Lower leg skin (tissue), 3 donors: Measurements from ENCODE around the gene PRRX1.

ENCODE experiments used
- POLR2A ChIP-seq, 2 donors: fragments of 450-650 bp; IDR thresholded peaks; one replicate each; pipeline ENCODE4 v1.6.1; 2016 to 2017; ENCODE audit warnings: antibody characterized with exemption in 2 of 2, mild to moderate bottlenecking in 1 of 2, moderate library complexity in 1 of 2
- TF ChIP-seq, protein P1 (sequence below), 3 donors: fragments of 450-650 bp; IDR thresholded peaks; one replicate each; pipeline ENCODE4 v1.5.1; 2016; ENCODE audit warnings: antibody characterized with exemption in 3 of 3, mild to moderate bottlenecking in 3 of 3, moderate library complexity in 2 of 3

DNA sequence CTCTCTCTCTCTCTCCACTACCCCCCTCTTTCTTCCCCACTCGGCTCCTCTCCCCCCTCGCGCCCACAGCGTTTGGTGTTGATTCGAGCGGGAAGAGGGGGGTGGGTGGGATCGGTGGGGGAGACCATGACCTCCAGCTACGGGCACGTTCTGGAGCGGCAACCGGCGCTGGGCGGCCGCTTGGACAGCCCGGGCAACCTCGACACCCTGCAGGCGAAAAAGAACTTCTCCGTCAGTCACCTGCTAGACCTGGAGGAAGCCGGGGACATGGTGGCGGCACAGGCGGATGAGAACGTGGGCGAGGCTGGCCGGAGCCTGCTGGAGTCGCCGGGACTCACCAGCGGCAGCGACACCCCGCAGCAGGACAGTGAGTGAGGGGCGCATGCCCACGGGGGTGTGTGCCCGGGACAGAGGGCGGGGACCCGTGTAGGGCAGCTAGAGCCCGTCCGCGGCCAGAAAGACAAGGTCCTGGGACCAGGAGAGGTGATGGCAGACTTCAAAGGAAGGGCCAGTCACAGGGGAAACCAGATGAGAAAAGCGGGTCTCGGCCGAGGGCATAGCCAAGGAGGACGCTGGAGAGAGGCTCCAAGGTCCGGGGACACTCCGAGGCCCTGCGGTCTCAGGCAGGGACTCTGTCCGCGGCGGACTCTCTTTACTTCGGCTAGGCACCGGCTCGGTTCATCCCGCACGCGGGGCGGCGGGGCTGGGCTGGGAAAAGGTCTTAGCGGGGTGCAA, at the start of gene PRRX1:
- TF ChIP-seq, protein P1, sequence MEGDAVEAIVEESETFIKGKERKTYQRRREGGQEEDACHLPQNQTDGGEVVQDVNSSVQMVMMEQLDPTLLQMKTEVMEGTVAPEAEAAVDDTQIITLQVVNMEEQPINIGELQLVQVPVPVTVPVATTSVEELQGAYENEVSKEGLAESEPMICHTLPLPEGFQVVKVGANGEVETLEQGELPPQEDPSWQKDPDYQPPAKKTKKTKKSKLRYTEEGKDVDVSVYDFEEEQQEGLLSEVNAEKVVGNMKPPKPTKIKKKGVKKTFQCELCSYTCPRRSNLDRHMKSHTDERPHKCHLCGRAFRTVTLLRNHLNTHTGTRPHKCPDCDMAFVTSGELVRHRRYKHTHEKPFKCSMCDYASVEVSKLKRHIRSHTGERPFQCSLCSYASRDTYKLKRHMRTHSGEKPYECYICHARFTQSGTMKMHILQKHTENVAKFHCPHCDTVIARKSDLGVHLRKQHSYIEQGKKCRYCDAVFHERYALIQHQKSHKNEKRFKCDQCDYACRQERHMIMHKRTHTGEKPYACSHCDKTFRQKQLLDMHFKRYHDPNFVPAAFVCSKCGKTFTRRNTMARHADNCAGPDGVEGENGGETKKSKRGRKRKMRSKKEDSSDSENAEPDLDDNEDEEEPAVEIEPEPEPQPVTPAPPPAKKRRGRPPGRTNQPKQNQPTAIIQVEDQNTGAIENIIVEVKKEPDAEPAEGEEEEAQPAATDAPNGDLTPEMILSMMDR (IDR thresholded peaks at IDR 0.05): no peak
- TF ChIP-seq POLR2A (IDR thresholded peaks at IDR 0.05): no peak
